ENCODE results near the gene LUZP2.
A peak's percentile ranks its signal among the peaks of the same experiment; 100 is the strongest.

The LUZP2 gene

DNA sequence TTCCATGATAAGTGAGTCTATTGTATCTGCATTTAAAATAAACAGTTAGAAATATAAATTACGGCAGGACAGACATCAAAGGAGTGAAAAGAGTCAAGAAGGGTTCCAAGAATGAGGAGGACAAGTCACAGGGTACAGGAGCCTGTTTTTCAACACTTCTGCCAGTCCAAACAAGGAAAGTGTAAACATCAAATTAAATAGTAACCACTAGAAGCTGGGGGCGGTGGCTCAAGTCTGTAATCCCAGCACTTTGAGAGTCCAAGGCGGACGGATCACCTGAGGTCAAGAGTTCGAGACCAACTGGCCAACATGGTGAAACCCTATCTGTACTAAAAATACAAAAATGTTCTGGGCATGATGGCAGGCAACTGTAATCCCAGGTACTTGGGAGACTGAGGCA is 219.6 kb downstream of the LUZP2 start:
- DNase-seq (ENCODE audit: low read depth), result no peak

DNA sequence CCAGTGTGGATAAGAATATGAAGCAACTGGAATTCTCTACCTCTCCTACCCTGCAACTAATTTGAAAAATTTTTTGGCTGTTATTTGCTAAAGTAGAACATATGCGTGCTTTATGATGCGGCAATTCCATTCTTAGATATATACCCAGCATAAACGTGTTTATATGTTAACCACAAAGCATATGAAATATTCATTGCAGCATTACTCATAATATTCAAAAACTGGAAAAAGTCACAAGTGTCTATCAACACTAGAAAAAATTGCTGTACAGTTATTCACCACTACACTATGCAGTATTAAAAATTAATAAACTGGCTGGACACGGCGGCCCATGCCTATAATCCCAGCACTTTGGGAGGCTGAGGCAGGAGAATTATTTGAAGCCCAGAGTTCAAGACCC is 226.4 kb downstream of the LUZP2 start:
- no peak for DNase-seq (ENCODE audit: low read depth)

DNA sequence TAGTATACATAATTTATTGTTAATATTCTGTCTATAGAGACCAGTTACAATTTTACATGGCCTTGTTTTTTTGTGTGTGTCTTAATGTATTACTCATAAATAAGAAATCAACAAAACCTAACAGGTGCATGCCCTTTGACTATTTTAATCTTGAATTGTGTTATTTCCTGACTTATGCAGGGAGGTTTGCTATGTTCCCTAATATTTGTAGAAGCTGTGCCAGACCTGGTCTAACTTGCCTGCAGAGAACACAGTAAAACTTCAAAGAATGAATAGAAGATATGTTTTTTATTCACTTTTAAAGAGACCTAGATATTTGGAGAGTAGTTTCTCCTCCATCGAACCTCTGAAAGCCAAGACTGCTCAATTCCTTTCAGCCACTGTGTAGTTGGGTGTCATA is 234.7 kb downstream of the LUZP2 start:
- DNase-seq (ENCODE audit: low read depth), result no peak

DNA sequence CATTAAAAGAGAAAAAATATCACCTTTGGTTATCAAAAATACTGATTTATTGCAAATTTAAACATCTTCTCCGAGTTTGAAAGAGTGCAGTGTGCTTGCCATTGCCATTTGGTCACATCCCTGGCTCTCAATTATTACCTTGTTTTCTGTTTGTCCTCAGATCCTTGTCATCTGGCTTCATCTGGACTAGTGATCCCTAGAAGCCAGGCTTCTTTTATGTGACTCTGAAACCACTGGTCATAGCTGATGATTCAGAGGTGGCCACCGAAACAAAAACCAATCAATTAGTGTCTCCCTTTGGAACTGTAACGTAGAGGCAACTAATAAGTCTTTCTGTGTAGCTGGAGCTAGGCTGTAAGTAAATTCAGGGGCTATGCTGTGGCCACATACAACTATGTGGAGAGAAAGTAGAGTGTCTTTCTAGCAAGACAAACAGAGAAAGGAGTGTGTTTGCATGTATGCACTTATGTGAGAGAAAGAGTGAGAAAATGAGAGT is 237.9 kb downstream of the LUZP2 start:
- no peak for DNase-seq (ENCODE audit: low read depth)

DNA sequence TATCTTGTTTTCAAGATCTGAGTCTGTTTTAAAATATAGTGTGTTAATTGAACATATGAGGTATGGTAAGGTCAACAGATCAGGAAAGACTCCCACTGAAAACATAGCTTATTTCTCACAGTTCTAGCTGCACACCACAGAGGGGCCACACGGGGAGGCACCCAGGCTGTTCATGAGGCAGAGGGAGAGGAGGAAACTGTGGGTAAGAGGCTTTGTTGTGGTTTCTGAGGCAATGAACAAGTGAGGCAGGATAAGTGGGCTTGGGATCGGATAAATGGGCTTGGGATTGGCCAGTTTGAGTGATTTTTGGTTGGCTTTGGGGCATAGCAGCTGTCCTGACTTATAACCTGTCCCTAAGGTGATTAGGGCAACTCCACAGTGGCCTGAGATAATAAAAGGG is 242.1 kb downstream of the LUZP2 start:
- DNase-seq (ENCODE audit: low read depth), result no peak

DNA sequence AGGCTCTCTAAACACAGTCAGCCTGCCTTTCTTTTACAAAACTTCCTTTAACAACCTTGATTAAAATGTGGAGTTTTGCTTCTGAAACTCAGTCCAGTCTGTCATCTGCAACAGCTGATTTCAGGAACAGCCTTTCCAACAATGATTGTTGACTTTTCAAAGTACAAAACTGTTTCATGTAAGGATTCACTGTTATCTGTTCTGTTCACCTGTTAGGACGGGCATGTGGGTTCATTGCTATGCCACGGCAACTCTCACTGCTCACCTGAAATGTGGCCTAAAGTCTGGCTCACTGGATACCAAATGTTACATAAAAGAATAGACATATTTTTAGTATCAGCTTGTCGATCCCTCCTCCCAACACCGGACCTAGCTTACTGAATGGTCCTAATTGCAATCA is 242.8 kb downstream of the LUZP2 start:
- no peak for DNase-seq (ENCODE audit: low read depth)

DNA sequence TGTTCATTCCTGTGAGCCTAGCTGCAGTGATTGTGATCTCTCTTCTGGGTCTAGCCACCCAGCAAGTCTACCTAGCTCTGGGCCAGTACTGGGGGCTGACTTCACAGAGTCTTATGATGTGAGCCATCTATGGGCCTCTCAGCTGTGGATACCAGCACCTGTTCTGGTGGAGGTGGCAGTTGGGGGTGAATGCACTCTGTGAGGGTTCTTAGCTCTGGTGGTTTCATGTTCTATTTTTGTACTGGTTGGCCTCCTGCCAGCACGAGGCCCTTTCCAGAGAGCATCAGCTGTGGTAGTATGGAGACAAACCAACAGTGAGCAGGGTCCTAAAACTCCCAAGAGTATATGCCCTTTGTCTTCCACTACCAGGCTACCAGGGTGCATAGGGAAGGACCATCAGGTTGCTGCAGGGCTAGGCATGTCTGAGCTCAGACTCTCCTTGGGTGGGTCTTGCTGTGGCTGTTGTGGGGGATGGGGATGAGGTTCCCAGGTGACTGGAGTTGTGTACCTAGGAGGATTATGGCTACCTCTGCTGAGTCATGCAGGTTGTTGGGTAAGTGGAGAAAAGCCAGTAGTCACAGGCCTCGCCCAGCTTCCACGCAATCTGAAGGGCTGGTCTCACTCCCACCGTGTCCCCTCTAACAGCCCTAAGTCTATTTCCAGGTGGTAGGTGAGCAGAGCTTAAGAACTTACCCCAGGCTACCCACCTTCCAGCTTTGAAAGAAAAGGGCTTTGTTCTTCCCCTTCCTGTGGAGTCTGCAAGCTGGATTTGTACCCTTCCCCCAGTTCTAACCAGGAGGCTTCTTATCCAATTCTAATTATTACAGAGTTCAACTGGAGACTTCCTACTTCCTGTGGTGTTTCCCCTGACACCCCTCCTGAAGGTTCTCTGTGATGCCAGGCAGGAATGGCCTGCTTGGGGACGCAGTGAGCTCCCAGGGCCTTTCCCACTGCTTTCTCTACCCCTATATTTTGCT is 250.7 kb downstream of the LUZP2 start:
- no peak for DNase-seq (ENCODE audit: low read depth)

DNA sequence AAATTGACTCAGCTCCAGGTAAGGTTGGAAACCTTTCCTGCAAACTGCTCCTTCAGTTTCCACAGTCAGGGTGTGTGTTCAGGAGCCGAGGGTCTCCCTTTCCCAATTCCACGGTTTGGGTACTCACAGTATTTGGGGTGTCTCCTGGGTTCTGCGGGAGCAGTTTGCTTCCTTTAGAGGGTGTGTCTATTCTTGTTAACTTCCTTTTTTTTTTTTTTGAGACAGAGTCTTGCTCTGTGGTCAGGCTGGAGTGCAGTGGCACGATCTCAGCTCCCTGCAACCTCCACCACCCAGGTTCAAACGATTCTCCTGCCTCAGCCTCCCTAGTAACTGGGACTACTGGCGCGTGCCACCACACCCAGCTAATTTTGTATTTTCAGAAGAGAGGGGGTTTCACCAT is 251.4 kb downstream of the LUZP2 start:
- no peak for DNase-seq (ENCODE audit: low read depth)

DNA sequence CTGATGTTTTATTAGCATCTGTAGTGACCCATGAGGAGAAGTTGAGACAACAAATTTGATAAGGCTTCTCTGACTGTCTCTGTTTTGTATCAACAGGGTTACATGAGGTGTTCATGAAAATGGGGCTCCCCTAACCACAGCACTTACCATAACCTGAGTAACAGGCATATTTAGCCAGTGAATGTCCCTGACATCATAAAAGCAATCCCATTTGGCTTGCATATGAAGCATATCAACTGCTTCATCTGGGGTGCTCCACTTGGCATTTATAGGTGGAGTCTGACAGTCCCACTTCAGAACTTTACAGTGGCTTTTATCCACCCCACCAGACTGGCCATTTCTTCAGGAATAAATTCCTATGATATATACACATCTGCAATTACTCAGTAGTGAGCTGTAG is 257.6 kb downstream of the LUZP2 start:
- peak; percentile 5 for DNase-seq (ENCODE audit: low read depth)

DNA sequence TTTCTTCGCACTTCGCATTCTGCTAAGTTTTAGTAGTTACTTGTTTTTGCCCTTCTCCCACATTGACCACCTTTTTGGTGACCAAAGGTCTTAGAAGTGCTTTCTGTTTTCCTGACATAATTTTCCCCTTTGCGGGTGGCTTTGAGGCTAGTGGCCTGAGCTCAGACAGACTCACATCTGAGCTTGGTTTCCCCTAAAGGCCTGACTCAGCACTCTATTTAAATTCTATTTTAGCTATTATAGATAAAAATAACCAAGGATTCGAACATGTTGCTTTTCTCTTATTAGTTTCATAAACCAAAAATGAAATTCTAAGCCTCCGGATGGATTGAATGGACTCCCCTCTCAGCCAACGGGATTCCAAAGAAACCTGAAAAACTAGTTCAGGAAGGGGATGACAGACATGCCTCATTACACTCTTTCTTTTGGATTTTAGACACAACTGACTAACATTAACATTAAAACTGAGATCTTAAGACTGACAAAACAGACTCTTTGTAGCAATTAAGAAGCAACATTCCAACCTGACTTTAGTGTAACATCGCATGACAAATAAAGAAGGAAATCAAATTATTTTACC is 258.5 kb downstream of the LUZP2 start:
- DNase-seq (ENCODE audit: low read depth), result no peak

DNA sequence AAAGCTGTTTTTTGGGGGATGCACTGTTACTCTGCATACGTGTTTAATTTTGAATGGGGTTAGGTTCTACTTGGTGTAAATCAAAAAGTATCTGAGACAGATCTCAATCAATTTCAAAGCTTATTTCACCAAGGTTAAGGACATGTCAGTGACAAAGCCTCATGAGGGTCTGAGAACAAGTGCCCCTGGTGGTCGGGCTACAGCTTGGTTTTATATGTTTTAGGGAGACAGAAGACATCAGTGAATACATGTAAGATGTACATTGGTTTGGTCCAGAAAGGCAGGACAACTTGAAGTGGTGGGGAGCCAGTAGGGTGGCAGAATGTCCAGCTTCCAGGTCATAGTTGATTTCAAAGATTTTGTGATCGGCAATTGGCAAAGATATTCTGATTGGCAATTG is 262.9 kb downstream of the LUZP2 start:
- DNase-seq (ENCODE audit: low read depth), result no peak

DNA sequence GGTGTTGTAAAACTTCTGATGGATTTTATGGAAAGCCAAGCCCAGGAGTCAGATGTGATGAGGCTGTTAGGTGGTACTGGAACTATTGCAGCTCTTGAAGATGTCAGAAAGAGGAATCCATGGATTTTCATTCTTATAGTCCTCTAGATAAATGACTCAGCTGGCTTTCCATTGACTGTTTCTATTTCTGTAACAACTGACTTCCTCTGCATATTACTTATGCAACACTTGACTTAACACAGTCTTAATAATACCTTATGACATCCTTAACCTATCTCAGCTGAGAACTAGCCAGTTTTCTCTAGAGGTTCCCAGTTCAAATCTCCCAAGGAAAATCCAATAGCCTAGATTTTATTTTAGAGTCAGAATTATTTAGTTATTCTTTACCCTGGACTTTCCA is 263.8 kb downstream of the LUZP2 start:
- DNase-seq (ENCODE audit: low read depth), result peak; percentile 55

DNA sequence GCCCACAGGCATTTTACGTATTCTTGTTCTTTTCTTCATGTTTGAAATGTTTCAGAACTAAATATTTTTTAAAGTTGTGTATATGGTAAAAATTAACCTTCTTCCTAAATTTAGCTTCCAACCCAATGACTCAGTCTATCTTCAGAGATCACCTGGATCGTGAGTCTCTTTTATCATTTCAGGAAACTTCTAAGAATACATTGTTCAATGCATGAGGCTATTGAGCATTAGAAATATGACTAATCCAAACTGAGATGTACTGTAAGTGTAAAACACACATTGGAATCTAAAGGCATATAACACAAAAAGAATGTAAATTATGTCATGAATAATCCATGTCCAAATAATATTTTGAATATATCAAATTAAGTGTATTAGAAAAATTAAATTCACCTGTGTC is 265.2 kb downstream of the LUZP2 start:
- DNase-seq (ENCODE audit: low read depth), result no peak

DNA sequence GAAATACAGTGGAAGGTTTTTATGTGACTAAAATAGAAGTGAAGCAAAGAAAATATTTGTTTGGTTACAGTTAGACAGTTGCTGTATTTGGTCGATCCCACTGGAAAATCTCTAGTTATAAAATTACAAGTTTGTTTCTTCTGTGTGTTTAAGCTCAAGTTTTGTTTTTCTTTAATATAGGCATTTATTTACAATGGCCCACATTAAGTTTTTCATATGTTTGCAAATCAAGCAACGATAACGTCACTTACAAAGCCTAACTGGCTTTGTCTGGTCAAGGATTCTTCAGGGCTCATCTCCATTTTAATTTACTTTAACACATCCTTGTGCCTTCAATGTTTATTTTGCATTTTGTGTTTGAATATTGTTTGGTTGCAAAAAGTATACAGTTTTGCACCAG is 270.6 kb downstream of the LUZP2 start:
- no peak for DNase-seq (ENCODE audit: low read depth)

DNA sequence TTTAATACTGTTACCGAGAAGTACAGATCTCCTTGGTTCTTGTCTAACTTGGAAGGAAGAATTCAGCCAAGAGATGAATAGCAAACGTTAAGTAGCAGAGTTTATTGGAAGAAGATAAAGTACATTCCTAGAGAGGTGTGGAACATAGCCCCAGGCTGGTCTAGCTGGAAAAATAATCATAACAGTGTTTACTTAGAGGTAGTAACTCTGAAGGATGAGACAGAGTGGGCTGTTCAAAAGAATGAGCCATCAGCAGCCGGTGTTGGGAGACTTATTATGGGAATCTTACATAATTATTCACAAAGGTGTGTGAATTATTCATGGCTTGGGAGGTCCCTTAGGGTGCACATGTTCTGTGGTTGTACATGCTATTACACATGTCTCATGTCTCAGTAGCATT is 276.5 kb downstream of the LUZP2 start:
- DNase-seq (ENCODE audit: low read depth), result no peak

DNA sequence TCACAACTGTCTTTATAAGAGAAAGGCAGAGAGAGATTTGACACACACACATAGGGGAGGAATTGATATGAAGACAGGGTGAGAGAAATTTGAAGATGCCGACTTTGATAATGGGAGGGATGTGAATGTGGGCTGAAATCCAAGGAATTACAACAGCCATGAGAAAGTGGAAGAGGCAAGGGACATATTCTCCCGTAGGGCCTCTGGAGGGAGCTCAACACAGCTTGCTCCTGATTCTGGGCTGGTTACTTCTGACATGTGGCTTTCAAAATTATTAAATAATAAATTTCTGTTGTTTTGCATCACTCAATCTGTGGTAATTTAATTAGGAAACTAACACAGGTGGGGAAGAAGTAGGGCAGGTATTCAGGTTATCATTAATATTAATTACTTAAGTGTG is 282.9 kb downstream of the LUZP2 start:
- peak; percentile 8 for DNase-seq (ENCODE audit: low read depth)

DNA sequence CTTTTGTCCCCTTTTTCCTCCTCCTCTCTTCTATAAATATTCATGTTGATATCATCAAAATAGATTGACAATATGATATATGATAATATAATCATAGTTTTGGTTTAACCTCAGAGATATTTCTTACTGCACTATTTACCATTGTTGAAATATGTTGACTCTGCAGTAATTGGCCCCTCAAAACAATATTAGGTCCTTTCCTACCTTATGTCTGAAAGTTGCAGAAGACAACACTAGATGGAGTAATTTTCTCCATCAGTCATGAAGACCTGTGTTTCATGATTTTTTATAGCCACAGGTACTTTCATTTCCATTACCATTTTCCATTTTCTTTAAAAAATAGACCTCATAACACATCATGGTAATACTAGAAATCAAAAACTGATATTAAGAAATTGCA is 284.4 kb downstream of the LUZP2 start:
- DNase-seq (ENCODE audit: low read depth), result no peak

DNA sequence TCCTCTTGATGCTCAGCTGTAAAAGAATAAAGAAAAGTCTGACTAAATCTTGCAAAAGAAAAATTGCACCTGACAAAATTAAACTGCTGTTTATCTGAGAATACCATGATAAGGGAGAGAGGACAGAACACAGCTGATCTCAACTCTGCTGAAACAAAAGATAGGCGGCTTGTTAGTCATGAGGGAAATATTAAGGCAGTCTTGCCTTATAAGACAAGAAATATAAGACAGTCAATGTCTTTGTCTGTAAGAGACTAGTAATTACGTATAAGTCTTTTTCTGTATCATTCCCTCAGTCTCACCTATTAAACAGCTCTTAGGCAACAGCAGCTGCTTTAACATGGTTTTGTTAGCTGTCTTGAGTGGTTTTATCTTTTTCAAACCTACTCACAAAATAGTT is 296.6 kb downstream of the LUZP2 start:
- DNase-seq (ENCODE audit: low read depth), result peak; percentile 31

DNA sequence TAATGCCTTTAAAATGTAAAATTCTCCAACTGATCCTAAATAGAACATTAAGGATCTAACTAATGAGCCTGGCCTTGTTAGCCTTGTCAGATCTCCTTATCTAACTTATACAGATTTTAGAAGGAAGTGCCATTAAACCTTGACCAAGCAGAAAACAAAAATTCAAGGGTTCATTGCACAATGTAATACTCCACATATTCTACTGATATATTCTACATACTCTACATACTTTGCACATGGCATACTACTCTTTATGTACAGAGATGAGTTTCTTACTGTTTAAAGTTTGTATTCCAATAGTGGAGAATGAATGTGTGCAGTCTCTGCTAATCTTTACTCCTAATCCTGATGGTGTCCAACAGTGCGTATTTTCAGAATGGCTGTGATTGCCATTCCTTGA is 297.2 kb downstream of the LUZP2 start:
- DNase-seq (ENCODE audit: low read depth), result peak; percentile 2

DNA sequence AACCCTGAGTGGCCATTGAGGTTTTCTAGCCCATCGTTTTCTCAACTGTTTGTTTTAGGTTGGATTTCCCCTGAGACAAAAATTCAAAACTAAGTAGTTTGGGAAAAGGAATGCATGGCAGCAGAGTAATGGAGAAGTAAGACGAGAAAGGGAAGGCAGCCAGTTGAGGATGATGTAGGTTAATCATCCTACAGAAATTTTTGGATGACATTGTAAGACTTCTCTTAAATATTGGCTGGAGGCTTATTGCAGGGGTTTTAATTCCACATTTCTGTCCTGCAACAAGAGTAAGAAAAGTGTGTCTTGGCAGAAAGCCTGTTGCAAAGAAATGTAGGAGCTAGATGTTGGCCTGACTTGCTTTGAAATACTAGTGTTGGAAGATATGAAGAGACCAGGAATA is 308.8 kb downstream of the LUZP2 start:
- DNase-seq (ENCODE audit: low read depth), result no peak

DNA sequence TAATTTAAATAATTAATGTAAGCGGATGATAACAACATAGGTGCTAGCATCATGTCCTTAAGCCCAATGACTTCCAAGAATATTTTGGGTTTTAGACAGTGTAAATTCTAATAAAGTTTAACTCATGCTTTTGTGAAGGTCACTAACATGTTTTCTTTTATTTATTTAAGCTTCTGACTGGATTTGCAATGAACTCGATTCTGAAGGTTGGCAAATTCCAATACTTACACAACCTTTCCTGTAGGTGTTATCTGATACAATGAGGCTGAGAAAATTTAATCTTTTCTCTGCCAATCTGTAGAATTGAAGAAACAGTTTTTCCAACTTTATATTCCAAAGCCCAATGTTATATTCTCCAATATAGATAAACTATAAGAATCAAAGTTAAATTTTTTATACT is 311.3 kb downstream of the LUZP2 start:
- no peak for DNase-seq (ENCODE audit: low read depth)

DNA sequence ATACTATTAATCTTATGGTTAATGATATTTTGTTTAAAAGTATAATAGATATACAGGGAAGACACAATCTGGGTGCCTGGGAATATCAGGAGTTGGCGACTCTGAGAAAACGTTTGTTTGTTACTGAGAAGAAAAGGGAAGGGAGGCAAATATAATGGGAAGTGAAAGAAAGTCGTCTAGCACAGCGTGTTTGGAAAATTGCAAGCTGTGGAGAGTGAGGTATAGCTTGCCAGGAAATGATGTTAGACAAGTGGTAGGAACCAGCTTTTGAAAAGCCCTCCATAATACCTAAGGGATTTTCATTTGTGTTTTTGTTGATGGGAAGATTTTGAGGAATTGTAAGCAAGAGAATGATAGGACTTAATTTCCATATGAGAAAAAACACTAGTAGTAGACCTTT is 322.2 kb downstream of the LUZP2 start:
- no peak for DNase-seq (ENCODE audit: low read depth)

DNA sequence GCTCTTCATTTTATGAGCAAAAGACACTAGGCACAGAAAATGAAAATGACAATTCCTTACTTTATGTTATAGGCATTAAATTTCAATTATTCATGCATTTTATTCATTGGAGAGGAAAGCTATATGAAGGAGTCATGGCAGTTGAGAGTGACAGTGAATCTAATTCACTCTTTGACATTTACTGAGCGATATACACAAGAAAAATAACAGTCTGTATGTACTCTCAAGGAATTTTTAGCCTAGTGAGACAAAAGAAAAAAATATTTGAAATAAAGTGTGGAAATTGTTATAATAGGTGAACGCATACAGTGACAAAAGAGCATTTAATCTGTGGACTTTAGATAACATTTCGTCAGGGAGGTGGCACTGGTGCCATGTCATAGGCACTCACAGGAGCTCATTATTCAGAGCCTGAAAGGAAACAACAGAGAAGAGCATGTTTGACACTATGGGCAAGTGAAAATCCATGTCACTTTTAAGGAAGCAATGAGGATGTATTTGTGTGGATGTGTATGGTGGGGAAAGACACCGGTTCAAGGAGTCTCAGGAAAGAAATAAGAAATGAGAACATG is 323.1 kb downstream of the LUZP2 start:
- DNase-seq (ENCODE audit: low read depth), result no peak
